ENCODE data around the gene MAGI3.
"Not testable (repeated sequence)": the region's sequence is repeated elsewhere in the genome, so short reads cannot be mapped to it uniquely, and the experiment has no call there.

Gene MAGI3

DNA sequence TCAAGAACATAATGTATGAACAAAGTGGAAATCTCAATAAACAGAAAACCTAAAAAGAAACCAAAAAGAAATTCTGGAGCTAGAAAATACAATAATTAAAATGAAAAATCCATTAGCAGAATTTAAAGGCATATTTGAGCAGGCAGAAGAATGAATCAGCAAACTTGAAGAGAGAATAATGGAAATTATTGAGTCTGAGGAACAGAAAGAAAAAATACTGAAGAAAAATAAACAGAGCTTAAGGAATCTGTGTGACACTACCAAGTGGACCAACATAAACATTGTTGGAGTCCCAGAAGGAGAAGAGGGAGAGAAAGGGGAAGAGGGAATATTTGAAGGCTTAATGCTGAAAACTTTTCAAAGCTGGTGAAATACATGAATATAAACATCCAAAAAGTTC, 54.5 kb downstream of the MAGI3 start:
- DNase-seq (ENCODE audit: low spot score) = no peak

DNA sequence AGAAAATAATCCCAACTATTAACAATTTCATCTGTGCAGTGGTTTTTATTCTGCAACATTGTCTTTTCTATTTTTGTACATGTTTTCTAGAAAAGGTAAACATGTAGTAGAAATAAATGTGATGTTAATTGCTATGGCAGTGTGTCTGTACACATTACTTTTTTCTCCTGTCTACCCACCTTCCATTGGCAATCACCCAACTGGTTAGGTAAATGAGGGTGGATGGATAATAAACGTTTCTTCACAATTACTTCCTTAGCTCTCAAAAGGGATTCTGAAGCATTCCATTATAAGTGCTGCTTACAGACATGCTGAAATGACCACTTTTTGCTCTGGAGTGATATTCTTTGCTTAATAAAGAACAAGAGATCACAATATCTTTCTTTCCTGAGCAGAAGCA, 61.4 kb downstream of the MAGI3 start:
- no peak for DNase-seq (ENCODE audit: low spot score)

DNA sequence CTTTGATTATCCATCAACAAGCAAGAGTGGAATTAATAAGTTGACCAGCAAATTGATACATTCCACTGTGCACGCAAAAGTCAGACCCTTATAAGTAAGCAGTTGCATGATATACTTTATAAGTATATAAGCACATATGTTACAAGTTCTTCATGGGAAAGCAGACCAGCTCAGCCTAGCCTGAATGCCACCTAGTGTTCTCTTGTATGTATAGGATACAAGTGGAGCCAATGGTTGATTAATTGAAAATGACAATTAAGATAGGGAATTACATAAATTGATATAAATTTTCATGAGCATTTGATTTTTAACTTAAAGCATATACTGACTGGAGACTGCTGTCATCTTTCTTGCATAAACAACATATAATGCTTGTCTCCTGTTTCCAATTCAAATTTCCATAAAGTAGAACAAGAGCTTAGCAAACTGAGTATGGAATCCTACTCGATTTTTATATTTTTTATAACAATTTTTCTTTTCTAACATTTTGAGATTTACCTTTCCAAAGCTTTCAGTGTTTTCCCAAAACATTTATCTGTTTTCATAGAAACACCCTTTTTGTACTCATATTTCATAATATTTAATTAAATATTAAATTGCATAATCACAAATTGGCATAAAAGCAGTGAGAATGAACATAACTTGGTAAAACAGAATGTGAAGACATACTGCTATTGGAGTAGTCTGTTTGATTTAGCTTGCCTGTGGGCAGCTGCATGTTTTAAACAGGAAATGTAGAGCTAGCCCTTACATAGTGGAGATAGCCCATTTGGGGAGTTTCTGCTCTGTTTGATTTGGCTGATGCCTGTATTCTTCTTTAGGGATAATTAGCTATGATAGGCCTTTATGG, 62.8 kb downstream of the MAGI3 start:
- no peak for DNase-seq (ENCODE audit: low spot score)

DNA sequence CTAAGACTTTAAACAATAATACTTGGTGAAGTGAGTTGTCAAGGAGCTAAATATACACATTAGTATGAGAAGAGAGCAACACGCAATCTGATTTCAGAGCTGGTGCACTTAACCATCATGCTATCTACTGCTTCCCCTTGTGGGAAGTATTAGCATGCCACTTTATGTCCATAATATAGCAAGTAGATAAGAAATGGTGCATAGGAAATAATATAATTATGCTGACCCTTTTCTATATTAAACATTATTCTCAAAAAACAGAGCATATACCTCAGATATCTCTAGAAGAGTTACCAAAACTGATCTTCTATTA, 63.4 kb downstream of the MAGI3 start:
- DNase-seq (ENCODE audit: low spot score) = no peak

DNA sequence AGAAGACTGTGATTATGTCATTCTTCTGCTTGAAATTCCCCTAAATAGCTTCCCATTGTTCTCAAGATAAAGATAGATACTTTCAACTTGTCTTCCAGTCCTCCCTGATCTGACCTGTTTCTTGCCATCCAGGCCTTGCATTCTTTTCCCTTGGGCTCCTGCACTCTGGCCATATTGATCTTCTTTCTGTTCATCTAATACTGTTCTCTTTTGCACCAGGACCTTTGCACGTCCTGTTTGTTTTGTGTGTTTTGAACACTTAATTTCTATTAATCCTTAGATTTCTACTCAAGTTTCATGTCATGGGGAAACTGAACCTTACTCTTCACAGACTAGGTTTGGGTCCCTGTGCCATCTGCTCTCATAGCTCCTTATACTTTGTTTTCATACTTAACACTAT, 65.1 kb downstream of the MAGI3 start:
- no peak for DNase-seq (ENCODE audit: low spot score)

DNA sequence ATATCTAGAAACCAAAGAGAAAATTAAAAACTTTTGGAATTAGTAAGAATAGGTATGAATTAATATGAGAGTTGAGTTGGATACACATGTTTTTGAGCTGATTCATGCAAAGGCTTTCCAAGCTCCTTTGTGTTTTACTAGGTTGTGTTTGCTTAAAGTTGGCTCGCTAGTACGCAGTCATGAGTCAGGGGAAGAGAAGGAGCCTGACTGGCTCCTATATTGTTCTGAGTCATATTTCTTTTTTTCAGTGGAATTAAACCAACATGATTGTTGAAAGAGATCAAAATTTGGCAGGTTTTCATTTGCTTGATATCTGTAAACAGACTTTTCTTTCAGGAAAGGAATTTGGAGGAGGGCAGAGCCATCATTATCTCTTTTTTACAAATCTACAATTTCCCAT, 66.7 kb downstream of the MAGI3 start:
- DNase-seq (ENCODE audit: low spot score) = no peak

GRCh38 chr1:113459279-113459678, 69.0 kb downstream of the MAGI3 start:
- DNase-seq (ENCODE audit: low spot score) = no peak

- no peak for DNase-seq (ENCODE audit: low spot score)
Observed at GRCh38 chr1:113467991-113468390, 77.7 kb downstream of the MAGI3 start.

DNA sequence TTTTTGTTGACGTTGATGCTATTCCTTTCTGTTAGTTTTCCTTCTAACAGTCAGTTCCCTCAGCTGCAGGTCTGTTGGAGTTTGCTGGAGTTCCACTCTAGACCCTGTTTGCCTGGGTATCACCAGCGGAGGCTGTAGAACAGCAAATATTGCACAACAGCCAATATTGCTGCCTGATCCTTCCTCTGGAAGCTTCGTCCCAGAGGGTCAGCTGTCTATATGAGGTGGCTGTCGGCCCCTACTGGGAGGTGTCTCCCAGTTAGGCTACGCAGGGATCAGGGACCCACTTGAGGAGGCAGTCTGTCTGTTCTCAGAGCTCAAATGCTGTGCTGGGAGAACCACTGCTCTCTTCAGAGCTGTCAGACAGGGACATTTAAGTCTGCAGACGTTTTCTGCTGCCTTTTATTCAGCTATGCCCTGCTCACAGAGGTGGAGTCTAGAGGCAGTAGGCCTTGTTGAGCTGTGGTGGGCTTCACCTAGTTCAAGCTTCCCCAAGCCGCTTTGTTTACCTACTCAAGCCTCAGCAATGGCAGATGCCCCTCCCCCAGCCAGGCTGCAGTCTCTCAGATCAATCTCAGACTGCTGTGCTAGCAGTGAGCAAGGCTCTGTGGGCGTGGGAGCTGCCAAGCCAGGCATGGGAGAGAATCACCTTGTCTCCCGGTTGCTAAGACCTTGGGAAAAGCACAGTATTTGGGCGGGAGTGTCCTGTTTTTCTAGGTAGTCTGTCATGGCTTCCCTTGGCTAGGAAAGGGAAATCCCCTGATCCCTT, 88.3 kb downstream of the MAGI3 start:
- not testable (repeated sequence) for DNase-seq (ENCODE audit: low spot score)

DNA sequence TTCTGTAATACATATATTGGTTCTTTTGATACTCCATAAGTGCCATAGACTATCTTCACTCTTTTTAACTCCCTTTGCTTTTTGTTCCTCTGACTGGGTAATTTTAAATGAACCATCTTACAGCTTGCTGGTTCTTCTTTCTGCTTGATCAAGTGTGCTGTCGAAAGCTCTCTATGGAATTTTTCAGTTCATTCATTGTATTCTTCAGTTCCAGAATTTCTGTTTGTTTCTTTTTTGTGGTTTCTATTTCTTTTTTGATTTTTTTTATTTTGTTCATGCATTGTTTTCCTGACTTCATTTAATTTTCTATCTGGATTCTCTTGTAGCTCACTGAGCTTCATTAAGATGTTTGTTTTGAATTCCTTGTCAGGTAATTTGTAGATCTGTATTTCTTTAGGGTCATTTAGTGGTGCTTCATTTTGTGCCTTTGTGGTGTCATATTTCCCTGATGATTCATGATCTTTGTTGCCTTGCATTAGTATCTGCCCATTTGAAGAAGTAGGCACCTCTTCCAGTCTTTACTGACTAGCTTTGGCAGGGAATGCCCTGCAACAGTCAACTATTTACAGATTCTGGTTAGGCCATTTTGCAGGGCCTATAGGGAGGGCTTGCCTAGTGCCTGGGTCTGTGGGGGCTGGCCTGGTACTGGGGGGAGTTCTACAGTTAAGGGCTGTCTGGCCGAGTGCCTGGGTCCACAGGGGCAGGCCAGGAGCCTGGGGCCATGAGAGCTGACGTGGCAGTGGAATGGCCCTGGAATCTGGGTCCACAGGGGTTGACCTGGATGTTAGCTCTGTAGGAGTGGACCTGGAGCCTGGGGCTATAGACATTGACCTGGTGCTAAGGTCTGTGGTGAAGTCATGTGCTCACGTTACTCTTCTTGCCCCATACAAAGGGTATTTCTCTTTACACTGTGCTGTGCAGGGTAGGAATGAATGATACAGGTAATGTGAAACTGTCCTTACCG, 89.7 kb downstream of the MAGI3 start:
- DNase-seq (ENCODE audit: low spot score) = no peak

DNA sequence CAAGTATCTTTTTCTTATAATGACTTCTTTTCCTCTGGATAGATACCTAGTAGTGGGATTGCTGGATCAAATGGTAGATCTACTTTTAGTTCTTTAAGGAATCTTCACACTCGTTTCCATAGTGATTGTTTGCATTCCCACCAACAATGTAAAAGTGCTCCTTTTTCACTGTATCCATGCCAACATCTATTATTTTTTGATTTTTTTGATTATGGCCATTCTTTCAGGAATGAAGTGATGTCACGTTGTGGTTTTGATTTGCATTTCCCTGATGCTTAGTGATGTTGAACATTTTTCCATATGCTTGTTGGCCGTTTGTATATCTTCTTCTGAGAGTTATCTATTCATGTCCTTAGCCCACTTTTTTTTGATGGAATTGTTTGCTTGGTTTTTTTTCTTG, 94.8 kb downstream of the MAGI3 start:
- DNase-seq (ENCODE audit: low spot score) = not testable (repeated sequence)

DNA sequence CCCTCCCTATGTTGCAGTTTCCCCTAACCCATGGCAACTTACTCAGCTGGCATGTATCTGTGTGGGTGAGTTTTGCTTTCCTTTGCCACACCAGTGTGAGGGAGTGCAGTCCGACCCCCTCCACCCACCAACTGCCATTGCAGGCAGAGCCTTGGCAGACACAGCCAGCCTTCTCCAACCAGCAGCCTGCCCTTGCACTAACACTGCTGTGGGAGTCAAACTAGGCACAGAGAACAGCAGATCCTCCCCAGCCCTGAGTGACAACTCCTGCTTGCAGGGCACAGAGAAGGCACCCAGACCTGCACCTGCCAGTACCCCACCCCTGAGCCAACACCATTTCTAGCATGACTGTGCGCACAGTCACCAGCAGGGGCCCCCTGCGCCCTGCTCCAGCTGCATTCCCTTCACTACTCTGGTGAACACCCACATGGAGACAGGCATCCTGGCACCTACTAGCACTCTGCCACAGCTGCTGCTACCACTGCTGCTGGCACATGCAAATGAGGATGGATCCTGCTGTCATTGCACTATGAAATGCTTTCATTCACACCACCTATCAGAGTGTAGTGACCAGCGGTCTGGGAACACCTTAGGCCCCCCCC, 98.4 kb downstream of the MAGI3 start:
- DNase-seq (ENCODE audit: low spot score) = peak; percentile 46

GRCh38 chr1:113490384-113490783, 100.1 kb downstream of the MAGI3 start:
- DNase-seq (ENCODE audit: low spot score) = no peak

DNA sequence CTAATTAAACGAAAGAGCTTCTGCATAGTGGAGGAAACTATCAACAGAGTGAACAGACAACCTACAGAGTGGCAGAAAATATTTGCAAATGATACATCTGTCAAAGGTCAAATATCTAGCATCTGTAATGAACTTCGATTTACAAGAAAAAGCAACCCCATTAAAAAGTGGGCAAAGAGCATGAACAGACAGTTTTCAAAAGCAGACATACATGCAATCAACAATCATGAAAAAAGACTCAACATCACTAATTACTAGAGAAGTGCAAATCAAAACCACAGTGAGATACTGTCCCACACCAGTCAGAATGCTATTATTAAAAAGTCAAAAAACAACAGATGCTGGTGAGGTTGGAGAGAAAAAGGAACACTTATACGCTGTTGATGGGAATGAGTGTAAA, 103.2 kb downstream of the MAGI3 start:
- no peak for DNase-seq (ENCODE audit: low spot score)

DNA sequence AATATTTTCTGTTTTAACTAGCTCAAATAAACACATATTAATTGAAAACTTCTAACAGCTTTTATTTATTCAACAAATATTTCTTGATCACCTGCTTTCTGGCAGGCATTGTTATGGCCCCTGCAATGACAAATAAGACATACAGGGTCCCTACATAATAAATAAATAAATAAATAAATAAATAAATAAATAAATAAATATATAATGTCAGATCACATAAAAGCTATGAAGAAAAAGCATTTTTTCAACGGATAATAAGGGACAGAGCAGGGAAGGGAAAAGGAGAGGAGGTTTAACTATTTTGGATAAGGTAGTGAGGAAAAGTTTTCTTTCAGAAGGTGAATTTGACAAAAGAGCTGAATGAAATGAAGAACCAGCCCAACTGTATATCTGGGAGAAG, 115.0 kb downstream of the MAGI3 start:
- DNase-seq (ENCODE audit: low spot score) = no peak

DNA sequence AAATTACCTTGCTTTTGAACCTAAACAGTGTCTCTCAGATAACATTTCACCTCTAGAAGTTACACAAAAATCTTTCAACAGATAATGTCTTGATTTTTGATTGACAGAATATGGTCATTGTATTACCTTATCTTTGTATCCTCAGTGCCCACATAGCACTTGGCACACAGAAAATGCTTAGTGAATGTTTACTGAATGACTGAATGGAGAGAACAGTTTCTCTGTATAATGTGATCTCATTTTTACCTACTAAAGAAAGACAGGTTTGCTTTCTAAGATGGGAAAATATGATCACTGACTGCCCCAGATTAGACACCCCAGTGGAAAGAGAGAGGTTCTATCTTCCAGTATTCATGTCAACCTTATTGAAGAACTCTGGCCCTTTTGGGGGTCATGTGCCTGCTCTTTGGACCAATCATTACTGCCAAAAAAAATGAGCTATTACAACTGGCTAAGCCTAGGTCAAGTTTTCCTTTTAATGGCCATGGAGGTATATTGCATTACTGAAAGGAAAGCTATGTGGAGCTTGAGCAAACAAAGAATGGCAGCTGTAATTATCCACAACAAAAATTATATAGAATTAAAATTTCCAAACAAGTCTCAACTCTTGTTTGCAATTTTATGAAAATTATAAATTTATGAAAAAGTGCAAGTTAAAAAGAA, 117.4 kb downstream of the MAGI3 start:
- DNase-seq (ENCODE audit: low spot score) = no peak

- DNase-seq (ENCODE audit: low spot score) = no peak
Observed at GRCh38 chr1:113508364-113509164, 118.2 kb downstream of the MAGI3 start.

- DNase-seq (ENCODE audit: low spot score) = not testable (repeated sequence)
Observed at GRCh38 chr1:113509766-113510165, 119.5 kb downstream of the MAGI3 start.

DNA sequence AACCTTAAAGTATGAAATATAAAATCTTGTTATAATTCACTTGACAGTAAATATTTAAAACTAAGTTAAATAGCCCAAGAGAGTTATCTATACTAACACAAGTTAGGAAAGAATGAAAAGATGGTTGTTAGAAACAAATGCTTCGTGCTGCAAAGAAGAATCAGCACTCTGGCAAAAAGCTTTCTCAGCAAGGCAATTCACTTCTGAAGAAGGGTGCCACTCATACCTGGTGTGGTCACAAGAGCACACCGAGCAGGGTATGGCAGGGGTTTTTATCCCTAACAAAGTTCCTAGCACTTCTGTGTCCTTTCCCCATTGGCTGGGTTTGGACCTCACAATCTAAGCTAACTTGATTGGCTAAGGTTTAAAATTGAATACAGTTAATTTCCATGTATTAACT, 121.0 kb downstream of the MAGI3 start:
- no peak for DNase-seq (ENCODE audit: low spot score)

- DNase-seq (ENCODE audit: low spot score) = no peak
Observed at GRCh38 chr1:113515498-113515897, 125.2 kb downstream of the MAGI3 start.

DNA sequence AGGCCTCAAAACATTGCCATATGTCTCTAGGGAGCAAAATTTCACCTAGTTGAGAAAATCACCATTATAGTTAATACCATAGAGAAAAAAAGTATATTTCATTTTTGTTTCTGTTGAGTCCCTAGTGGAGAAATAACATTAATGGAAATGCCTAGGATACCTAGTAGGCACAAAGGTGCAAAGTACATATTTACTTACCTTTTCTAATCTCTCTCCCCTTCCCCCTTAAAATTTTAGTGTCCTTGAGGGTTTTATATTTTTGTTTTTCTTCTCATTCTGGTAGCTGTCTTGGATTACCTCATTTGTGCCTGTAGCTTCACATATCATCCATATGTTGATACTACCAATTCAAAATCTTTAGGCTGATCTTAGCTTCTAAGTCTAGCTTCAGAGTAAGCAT, 127.0 kb downstream of the MAGI3 start:
- no peak for DNase-seq (ENCODE audit: low spot score)
